GM21390 (cell line): ENCODE data around the gene FAT2.

Source experiments
- ATAC-seq: cut with Tn5 transposase; IDR thresholded peaks from one replicate; pipeline ENCODE4 v1.9.1; 2021; ENCODE audit not compliant: unreplicated experiment

Gene FAT2

GRCh38 chr5:151557951-151558350 lies 33.2 kb downstream of the FAT2 start:
- ATAC-seq: no peak

- no peak for ATAC-seq
Measured at GRCh38 chr5:151557466-151557865, 33.7 kb downstream of the FAT2 start.

- peak; percentile 58 for ATAC-seq
Measured at GRCh38 chr5:151556806-151557205, 34.3 kb downstream of the FAT2 start.

GRCh38 chr5:151555760-151556576 lies 35.2 kb downstream of the FAT2 start:
- no peak for ATAC-seq

GRCh38 chr5:151553695-151554094 lies 37.4 kb downstream of the FAT2 start:
- ATAC-seq: no peak

- ATAC-seq: no peak
Measured at GRCh38 chr5:151553130-151553670, 37.9 kb downstream of the FAT2 start.

- no peak for ATAC-seq
Measured at GRCh38 chr5:151551985-151552384, 39.1 kb downstream of the FAT2 start.

- ATAC-seq: no peak
Measured at GRCh38 chr5:151550146-151550545, 41.0 kb downstream of the FAT2 start.

- ATAC-seq: no peak
Measured at GRCh38 chr5:151549713-151550112, 41.4 kb downstream of the FAT2 start.

GRCh38 chr5:151547364-151547763 lies 43.8 kb downstream of the FAT2 start:
- ATAC-seq: no peak

GRCh38 chr5:151541571-151541970 lies 49.6 kb downstream of the FAT2 start:
- no peak for ATAC-seq
